Activated T-helper 1 cell treated with anti-CD3 and anti-CD28 coated beads, Interleukin-12 subunit alpha, Interleukin-12 subunit beta, Interleukin-2, Interleukin-4 antibody, amounts not matched to agents 30 ng/mL and 10 ng/mL and 1 ng/mL, durations not matched to agents 14 hours and 24 hours and 36 hours (primary cell): ENCODE measurements around the gene CCDC27. TPM values are rescaled to one million over a fixed set of nuclear protein-coding genes. Genes with fewer than 3 reads are reported as not detected.

Experiments
- DNase-seq: peaks from one replicate; pipeline ENCODE4 v3.0.0; 2021; ENCODE audit warnings: low spot score
- H3K27ac Mint-ChIP-seq: one replicate; pipeline ENCODE4 v1.8.0; 2021; ENCODE audit warnings: mild to moderate bottlenecking, mixed read lengths
- H3K27me3 Mint-ChIP-seq: one replicate; pipeline ENCODE4 v1.8.0; 2022; ENCODE audit warnings: mild to moderate bottlenecking, moderate library complexity, mixed read lengths; ENCODE audit not compliant: insufficient read depth
- H3K36me3 Mint-ChIP-seq: one replicate; pipeline ENCODE4 v1.8.0; 2021; ENCODE audit warnings: low read depth, mixed read lengths
- H3K4me1 Mint-ChIP-seq: one replicate; pipeline ENCODE4 v1.8.0; 2021; ENCODE audit warnings: low read depth, mixed read lengths
- H3K4me3 Mint-ChIP-seq: one replicate; pipeline ENCODE4 v1.8.0; 2021; ENCODE audit warnings: mild to moderate bottlenecking, moderate library complexity, mixed read lengths
- H3K9me3 Mint-ChIP-seq: one replicate; pipeline ENCODE4 v1.8.0; 2021; ENCODE audit warnings: mixed read lengths
- intact Hi-C: fragments of 100-400 bp; cut with micrococcal nuclease; formaldehyde crosslinking; loops from one replicate; pipeline ENCODE4 v1.15.1; 2024
- total RNA-seq: library from RNA; stranded (reverse); gene quantifications from 2 replicates; pipeline ENCODE4 v1.2.3, GENCODE V29; 2022

The CCDC27 gene
- total RNA-seq, 1 donor from 2014 or later = not detected

- H3K9me3 Mint-ChIP-seq = no peaks in the 10 kb centered on the region
- intact Hi-C loops = no loop called here
- H3K27me3 Mint-ChIP-seq = no peaks in the 10 kb centered on the region
- DNase-seq = no peak
- H3K36me3 Mint-ChIP-seq = peaks cover 3% of the 10 kb centered on the region
- H3K4me3 Mint-ChIP-seq = no peak overlapping the region
- H3K27ac Mint-ChIP-seq = no peak overlapping the region
- H3K4me1 Mint-ChIP-seq = no peaks in the 10 kb centered on the region
Measured at GRCh38 chr1:3735688-3736087, 16.6 kb upstream of the CCDC27 start.

GRCh38 chr1:3736131-3736561, 16.1 kb upstream of the CCDC27 start:
- H3K4me1 Mint-ChIP-seq = no peaks in the 10 kb centered on the region

GRCh38 chr1:3736708-3737107, 15.5 kb upstream of the CCDC27 start:
- no peak overlapping the region for H3K4me3 Mint-ChIP-seq
- H3K36me3 Mint-ChIP-seq = peaks cover 3% of the 10 kb centered on the region

More at GRCh38 chr1:3736131-3736561, 16.1 kb upstream of the CCDC27 start:
- H3K4me3 Mint-ChIP-seq = no peak overlapping the region
- no peak for DNase-seq
- intact Hi-C loops = no loop called here
- peak overlapping the region; percentile 26 for H3K27ac Mint-ChIP-seq
- no peaks in the 10 kb centered on the region for H3K9me3 Mint-ChIP-seq
- peaks cover 3% of the 10 kb centered on the region for H3K36me3 Mint-ChIP-seq
- H3K27me3 Mint-ChIP-seq = no peaks in the 10 kb centered on the region

GRCh38 chr1:3738943-3739342, 13.3 kb upstream of the CCDC27 start:
- DNase-seq = no peak
- H3K27ac Mint-ChIP-seq = no peak overlapping the region
- no peaks in the 10 kb centered on the region for H3K27me3 Mint-ChIP-seq
- H3K9me3 Mint-ChIP-seq = no peaks in the 10 kb centered on the region
- no peak overlapping the region for H3K4me3 Mint-ChIP-seq
- peaks cover 3% of the 10 kb centered on the region for H3K36me3 Mint-ChIP-seq
- intact Hi-C loops = no loop called here
- no peaks in the 10 kb centered on the region for H3K4me1 Mint-ChIP-seq

More at GRCh38 chr1:3736708-3737107, 15.5 kb upstream of the CCDC27 start:
- intact Hi-C loops = no loop called here
- Mint-ChIP-seq H3K27ac (no peak overlapping the region), H3K9me3 (no peaks in the 10 kb centered on the region), H3K4me1 (no peaks in the 10 kb centered on the region), H3K27me3 (no peaks in the 10 kb centered on the region)
- DNase-seq = no peak

GRCh38 chr1:3740042-3740441, 12.2 kb upstream of the CCDC27 start:
- no peaks in the 10 kb centered on the region for H3K9me3 Mint-ChIP-seq
- DNase-seq = no peak
- H3K36me3 Mint-ChIP-seq = peaks cover 3% of the 10 kb centered on the region
- H3K4me3 Mint-ChIP-seq = no peak overlapping the region
- no peak overlapping the region for H3K27ac Mint-ChIP-seq
- intact Hi-C loops = loop anchor here (10.0 kb wide), 1 partner anchor 115 kb away; the partner anchor contains the start of gene TPRG1L
- peaks cover 6% of the 10 kb centered on the region for H3K4me1 Mint-ChIP-seq
- H3K27me3 Mint-ChIP-seq = no peaks in the 10 kb centered on the region

- H3K27ac Mint-ChIP-seq = no peak overlapping the region
- H3K27me3 Mint-ChIP-seq = no peaks in the 10 kb centered on the region
- H3K36me3 Mint-ChIP-seq = peaks cover 3% of the 10 kb centered on the region
- no peak for DNase-seq
- intact Hi-C loops = loop anchor here (10.0 kb wide), 1 partner anchor 116 kb away; the partner anchor contains the start of gene TPRG1L
- peaks cover 13% of the 10 kb centered on the region for H3K4me1 Mint-ChIP-seq
- no peaks in the 10 kb centered on the region for H3K9me3 Mint-ChIP-seq
- H3K4me3 Mint-ChIP-seq = no peak overlapping the region
Measured at GRCh38 chr1:3740752-3741151, 11.5 kb upstream of the CCDC27 start.

- intact Hi-C loops = loop anchor here (10.0 kb wide), 1 partner anchor 117 kb away; the partner anchor contains the start of gene TPRG1L
- no peak overlapping the region for H3K4me3 Mint-ChIP-seq
- H3K36me3 Mint-ChIP-seq = peaks cover 2% of the 10 kb centered on the region
- H3K4me1 Mint-ChIP-seq = peaks cover 22% of the 10 kb centered on the region
- H3K27me3 Mint-ChIP-seq = no peaks in the 10 kb centered on the region
- no peaks in the 10 kb centered on the region for H3K9me3 Mint-ChIP-seq
- no peak for DNase-seq
- peak overlapping the region; percentile 34 for H3K27ac Mint-ChIP-seq
Measured at GRCh38 chr1:3741566-3742438, 10.4 kb upstream of the CCDC27 start.

GRCh38 chr1:3742439-3743298, 9.6 kb upstream of the CCDC27 start:
- H3K4me3 Mint-ChIP-seq = no peak overlapping the region
- no peaks in the 10 kb centered on the region for H3K9me3 Mint-ChIP-seq
- no peaks in the 10 kb centered on the region for H3K27me3 Mint-ChIP-seq
- DNase-seq = no peak
- peak overlapping the region; percentile 34 for H3K27ac Mint-ChIP-seq
- intact Hi-C loops = loop anchor here (10.0 kb wide), 1 partner anchor 118 kb away; the partner anchor contains the start of gene TPRG1L
- H3K36me3 Mint-ChIP-seq = peaks cover 2% of the 10 kb centered on the region
- H3K4me1 Mint-ChIP-seq = peaks cover 23% of the 10 kb centered on the region

- peaks cover 30% of the 10 kb centered on the region for H3K4me1 Mint-ChIP-seq
- H3K4me3 Mint-ChIP-seq = no peak overlapping the region
- H3K9me3 Mint-ChIP-seq = no peaks in the 10 kb centered on the region
- no peak for DNase-seq
- peaks cover 2% of the 10 kb centered on the region for H3K36me3 Mint-ChIP-seq
- intact Hi-C loops = loop anchor here (10.0 kb wide), 1 partner anchor 119 kb away; the partner anchor contains the start of gene TPRG1L
- H3K27ac Mint-ChIP-seq = no peak overlapping the region
- no peaks in the 10 kb centered on the region for H3K27me3 Mint-ChIP-seq
Measured at GRCh38 chr1:3743421-3743820, 8.8 kb upstream of the CCDC27 start.

- Mint-ChIP-seq H3K27me3 (no peaks in the 10 kb centered on the region), H3K27ac (no peak overlapping the region), H3K9me3 (no peaks in the 10 kb centered on the region), H3K36me3 (peaks cover 2% of the 10 kb centered on the region), H3K4me1 (peaks cover 31% of the 10 kb centered on the region), H3K4me3 (no peak overlapping the region)
- no peak for DNase-seq
- intact Hi-C loops = loop anchor here (10.0 kb wide), 1 partner anchor 119 kb away; the partner anchor contains the start of gene TPRG1L
Measured at GRCh38 chr1:3743826-3744225, 8.4 kb upstream of the CCDC27 start.

- H3K27me3 Mint-ChIP-seq = peaks cover 2% of the 10 kb centered on the region
- peaks cover 31% of the 10 kb centered on the region for H3K4me1 Mint-ChIP-seq
- H3K9me3 Mint-ChIP-seq = no peaks in the 10 kb centered on the region
- H3K36me3 Mint-ChIP-seq = peaks cover 2% of the 10 kb centered on the region
- no peak for DNase-seq
- H3K27ac Mint-ChIP-seq = peak overlapping the region; percentile 40
- intact Hi-C loops = loop anchor here (5.0 to 10.0 kb wide), 2 partner anchors 120 to 1332 kb away; partner anchors contain the start of genes PEX10 and TPRG1L
- peak overlapping the region; percentile 84 for H3K4me3 Mint-ChIP-seq
Measured at GRCh38 chr1:3744646-3745045, 7.6 kb upstream of the CCDC27 start.

GRCh38 chr1:3745071-3745470, 7.2 kb upstream of the CCDC27 start:
- Mint-ChIP-seq H3K27me3 (peaks cover 2% of the 10 kb centered on the region), H3K4me1 (peaks cover 31% of the 10 kb centered on the region), H3K9me3 (no peaks in the 10 kb centered on the region), H3K4me3 (peak overlapping the region; percentile 84), H3K27ac (no peak overlapping the region), H3K36me3 (peaks cover 2% of the 10 kb centered on the region)
- intact Hi-C loops = loop anchor here (5.0 to 10.0 kb wide), 2 partner anchors 120 to 1333 kb away; partner anchors contain the start of genes PEX10 and TPRG1L
- no peak for DNase-seq
